NK-92 treated with Interleukin-12 subunit alpha and Interleukin-12 subunit beta, amount 100 ng/mL, for 24 hours (cell line): Measurements from ENCODE around the gene FMO4.
"Not testable (repeated sequence)": the region's sequence is repeated elsewhere in the genome, so short reads cannot be mapped to it uniquely, and the experiment has no call there.

Experiments
- DNase-seq: peaks from one replicate; lab custom pipeline; 2025; lab: John Stamatoyannopoulos, UW

The FMO4 gene

DNA sequence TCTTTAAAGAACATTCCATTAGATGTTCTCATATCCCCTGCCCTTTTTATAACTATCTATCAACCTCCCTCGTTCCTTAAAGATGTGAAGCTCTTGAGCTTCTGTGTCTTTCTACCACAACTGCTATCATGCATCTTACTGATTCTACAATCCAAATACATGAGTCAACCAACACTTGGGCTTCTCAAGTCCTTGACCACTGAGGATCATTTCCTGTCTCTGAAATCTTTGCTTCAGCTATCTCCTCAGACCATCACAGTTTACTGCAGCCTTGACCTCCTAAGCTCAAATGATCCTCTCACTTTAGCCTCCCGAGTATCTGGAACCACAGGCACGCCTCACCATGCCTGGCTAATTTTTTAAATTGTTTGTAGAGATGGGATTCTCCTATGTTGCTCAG lies 75.2 kb downstream of the FMO4 start:
- no peak for DNase-seq

GRCh38 chr1:171390740-171391139 lies 76.8 kb downstream of the FMO4 start:
- not testable (repeated sequence) for DNase-seq
